Testis (tissue), 5 donors: ENCODE results near the gene BIVM. TPM values are rescaled to one million over a fixed set of nuclear protein-coding genes. Genes with fewer than 3 reads are reported as not detected.
A peak's percentile ranks its signal among the peaks of the same experiment; 100 is the strongest.

Source experiments
- DNase-seq: peaks from one replicate; pipeline ENCODE4 v3.0.0-alpha.2; 2019
- H3K27ac ChIP-seq, 2 donors: fragments of 200-600 bp; sonication (generic); one replicate each; pipeline ENCODE4 v1.5.1; 2019
- H3K27me3 ChIP-seq: fragments of 200-600 bp; sonication (generic); one replicate; pipeline ENCODE4 v1.5.1; 2019
- H3K36me3 ChIP-seq: fragments of 200-600 bp; sonication (generic); one replicate; pipeline ENCODE4 v1.5.1; 2017; ENCODE audit warnings: low read depth; ENCODE audit errors: missing control alignments
- H3K4me1 ChIP-seq: fragments of 200-600 bp; sonication (generic); one replicate; pipeline ENCODE4 v1.5.1; 2019
- H3K4me3 ChIP-seq, 2 donors: fragments of 200-600 bp; sonication (generic); one replicate each; pipeline ENCODE4 v1.5.1; 2017 to 2019
- H3K9me3 ChIP-seq: fragments of 200-600 bp; sonication (generic); one replicate; pipeline ENCODE4 v1.5.1; 2017
- POLR2A ChIP-seq: fragments of 450-650 bp; IDR thresholded peaks from one replicate; pipeline ENCODE4 v1.6.1; 2017; ENCODE audit warnings: antibody characterized with exemption, mild to moderate bottlenecking, moderate library complexity
- WGBS, 2 donors: methylation state at CpG; one replicate each; pipeline ENCODE4 v1.1.5; 2018; 5-methylcytosine and 5-hydroxymethylcytosine counted together
- intact Hi-C: fragments of 100-400 bp; cut with DNase I; formaldehyde crosslinking; loops from one replicate; pipeline ENCODE4 v1.15.1; 2023; ENCODE audit warnings: low total_unique reads
- long read RNA-seq, 2 donors: transcript quantifications; one replicate each; lab custom pipeline, GENCODE V29; 2026
- polyA plus RNA-seq: library from polyadenylated mRNA; stranded (reverse); fragments of 350-450 nt; fragmentation: Illumina TruSeq; extraction: RNeasy Lipid Tissue Mini Kit (QIAGEN cat#74804); gene quantifications from one replicate; pipeline ENCODE4 v1.2.3, GENCODE V29; 2014; ENCODE audit warnings: low read depth, low replicate concordance; ENCODE audit not compliant: insufficient read depth
- total RNA-seq, 2 donors: library from RNA; depleted of rRNA; stranded (reverse); fragments of >200 nt; gene quantifications; one replicate each; pipeline ENCODE4 v1.2.3, GENCODE V29; 2016
- TF ChIP-seq, protein P1 (sequence below), 3 experiments: fragments of 450-650 bp in 2 of 3; fragments of 200-600 bp in 1 of 3; sonication (generic) in 1 of 3; IDR thresholded peaks; one replicate each; pipeline ENCODE4 v1.5.1; 2016 to 2019; ENCODE audit warnings: antibody characterized with exemption in 3 of 3, mild to moderate bottlenecking in 2 of 3, moderate library complexity in 1 of 3

BIVM gene, protein sequence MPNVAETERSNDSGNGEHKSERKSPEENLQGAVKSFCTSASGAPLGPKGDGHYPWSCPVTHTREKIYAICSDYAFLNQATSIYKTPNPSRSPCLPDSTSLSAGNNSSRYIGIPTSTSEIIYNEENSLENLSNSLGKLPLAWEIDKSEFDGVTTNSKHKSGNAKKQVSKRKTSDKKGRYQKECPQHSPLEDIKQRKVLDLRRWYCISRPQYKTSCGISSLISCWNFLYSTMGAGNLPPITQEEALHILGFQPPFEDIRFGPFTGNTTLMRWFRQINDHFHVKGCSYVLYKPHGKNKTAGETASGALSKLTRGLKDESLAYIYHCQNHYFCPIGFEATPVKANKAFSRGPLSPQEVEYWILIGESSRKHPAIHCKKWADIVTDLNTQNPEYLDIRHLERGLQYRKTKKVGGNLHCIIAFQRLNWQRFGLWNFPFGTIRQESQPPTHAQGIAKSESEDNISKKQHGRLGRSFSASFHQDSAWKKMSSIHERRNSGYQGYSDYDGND
- total RNA-seq (1 to 10 TPM; 8.4 to 9.1 TPM), polyA plus RNA-seq (4.7 TPM)
- long read RNA-seq, donor 1, partial matches to known transcripts, result 0 of 2 reads
- long read RNA-seq, donor 1, other reads (novel, unspliced or antisense), result 0 of 2 reads
- long read RNA-seq, donor 2, result 0 reads

DNA sequence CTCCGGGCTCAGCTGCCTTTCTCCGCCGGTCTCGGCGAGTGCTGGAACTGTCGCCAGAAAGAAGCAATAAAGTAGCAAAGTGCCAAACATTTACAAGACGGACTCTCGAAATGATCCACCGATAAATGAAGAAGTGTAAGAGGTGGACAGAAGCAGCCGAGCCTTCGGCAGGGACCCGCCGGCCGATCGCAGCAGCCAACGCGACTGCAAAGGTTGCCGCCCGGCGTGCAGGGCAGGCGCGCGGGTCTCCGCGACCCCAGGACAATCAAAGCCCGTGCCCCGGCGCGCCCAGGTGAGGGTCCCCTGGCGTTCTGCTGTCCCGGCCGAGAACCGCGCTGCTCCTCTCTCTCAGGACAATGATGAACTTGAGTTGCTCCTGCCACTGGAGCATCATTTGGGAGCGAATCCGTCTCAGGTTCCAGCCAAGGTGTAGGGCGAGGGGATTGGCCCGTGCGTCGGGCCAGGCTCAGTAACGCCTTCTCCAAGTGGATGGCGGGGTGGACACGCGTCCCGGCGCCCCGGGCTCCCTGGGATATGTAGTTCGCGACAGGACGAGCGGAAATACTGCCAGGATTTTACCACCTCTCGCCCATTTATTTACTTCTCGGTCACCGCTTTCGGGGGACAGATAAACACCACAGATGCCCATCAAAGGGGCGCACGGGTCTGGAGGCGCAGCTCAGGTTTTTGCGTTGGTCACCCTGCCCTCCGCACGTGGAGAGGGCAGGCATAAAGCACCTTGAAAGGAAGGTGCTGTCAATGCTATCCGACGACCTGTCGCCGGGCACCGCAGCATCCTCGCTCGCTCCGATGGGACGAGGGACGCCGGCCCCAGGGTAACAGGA, at the start of gene BIVM, which contains the start of gene POGLUT2:
TSS of gene BIVM (plus strand) at position 539 of the 845 bp plus-strand sequence. CDS start 8,149 bp downstream, outside the sequence.
TSS of gene POGLUT2 (minus strand) at position 396 of the 845 bp plus-strand sequence. CDS start at position 90, 306 bp downstream.
- Histone ChIP-seq H3K36me3 (no peaks in the 10 kb centered on the region), H3K4me1 (no peaks in the 10 kb centered on the region), H3K27me3 (no peaks in the 10 kb centered on the region), H3K9me3 (no peaks in the 10 kb centered on the region), H3K4me3 (peak within 1 kb of the TSS; percentile 63 to 86), H3K27ac (peak within 1 kb of the TSS; percentile 47 to 80)
- peak; percentile 94 for DNase-seq
- TF ChIP-seq, protein P1, sequence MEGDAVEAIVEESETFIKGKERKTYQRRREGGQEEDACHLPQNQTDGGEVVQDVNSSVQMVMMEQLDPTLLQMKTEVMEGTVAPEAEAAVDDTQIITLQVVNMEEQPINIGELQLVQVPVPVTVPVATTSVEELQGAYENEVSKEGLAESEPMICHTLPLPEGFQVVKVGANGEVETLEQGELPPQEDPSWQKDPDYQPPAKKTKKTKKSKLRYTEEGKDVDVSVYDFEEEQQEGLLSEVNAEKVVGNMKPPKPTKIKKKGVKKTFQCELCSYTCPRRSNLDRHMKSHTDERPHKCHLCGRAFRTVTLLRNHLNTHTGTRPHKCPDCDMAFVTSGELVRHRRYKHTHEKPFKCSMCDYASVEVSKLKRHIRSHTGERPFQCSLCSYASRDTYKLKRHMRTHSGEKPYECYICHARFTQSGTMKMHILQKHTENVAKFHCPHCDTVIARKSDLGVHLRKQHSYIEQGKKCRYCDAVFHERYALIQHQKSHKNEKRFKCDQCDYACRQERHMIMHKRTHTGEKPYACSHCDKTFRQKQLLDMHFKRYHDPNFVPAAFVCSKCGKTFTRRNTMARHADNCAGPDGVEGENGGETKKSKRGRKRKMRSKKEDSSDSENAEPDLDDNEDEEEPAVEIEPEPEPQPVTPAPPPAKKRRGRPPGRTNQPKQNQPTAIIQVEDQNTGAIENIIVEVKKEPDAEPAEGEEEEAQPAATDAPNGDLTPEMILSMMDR (IDR thresholded peaks at IDR 0.05), result no peak
- TF ChIP-seq POLR2A, result no peak
- intact Hi-C loops, result no loop called here
- whole genome bisulfite sequencing, 2 donors, result 0 to 1% methylated on average over 35 to 60 of the region's 72 CpGs

DNA sequence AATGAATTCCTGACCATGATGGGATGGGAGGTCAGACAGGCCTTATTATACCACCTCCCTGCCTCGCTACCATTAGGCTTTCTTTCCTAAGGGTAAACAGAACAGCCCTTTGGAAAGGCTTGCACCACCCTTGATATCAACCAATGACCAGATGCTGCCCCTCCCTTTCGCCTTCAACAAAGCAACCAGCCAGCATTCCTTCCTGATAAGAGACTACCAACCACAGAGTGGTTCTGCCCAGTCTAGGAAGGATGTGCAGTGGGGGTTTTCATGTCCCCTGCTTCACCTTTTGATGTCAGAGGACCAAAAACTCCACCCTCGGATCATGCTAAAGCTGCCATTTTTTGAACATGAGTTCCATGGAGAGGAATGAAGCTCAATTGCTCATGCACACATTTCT, 47.0 kb upstream of the BIVM start:
- DNase-seq, result no peak
- no peak overlapping the region for H3K27ac ChIP-seq
- intact Hi-C loops, result no loop called here
- H3K4me1 ChIP-seq, result no peaks in the 10 kb centered on the region
- TF ChIP-seq, protein P1 (IDR thresholded peaks at IDR 0.05), result no peak
- TF ChIP-seq POLR2A, result no peak
- H3K27me3 ChIP-seq, result no peaks in the 10 kb centered on the region
- H3K36me3 ChIP-seq, result no peaks in the 10 kb centered on the region
- H3K4me3 ChIP-seq, result no peak overlapping the region
- 97% methylated on average over 3 of the region's 3 CpGs for WGBS, 2 donors
- H3K9me3 ChIP-seq, result no peaks in the 10 kb centered on the region

DNA sequence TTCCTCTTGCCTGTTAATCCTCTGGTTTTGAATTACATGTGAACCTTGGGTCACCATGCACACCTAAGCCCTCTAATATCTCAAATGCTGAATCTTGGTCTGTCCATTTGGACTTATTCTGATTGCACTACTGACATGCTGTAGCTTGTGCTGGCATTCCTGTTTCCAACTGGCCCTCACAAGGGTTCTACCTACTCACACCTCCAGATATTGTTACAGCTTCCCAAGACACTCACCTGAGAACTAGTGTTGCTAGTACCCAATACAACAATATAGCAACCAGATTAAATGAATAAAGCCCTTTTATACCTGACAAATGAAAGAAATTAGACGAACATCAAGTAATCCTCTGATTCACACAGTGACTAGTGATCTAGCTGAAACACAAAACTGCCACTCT, 41.9 kb upstream of the BIVM start:
- no peak overlapping the region for H3K27ac ChIP-seq
- H3K4me3 ChIP-seq, result no peak overlapping the region
- WGBS, 2 donors, result 93 to 100% methylated on average over 1 of the region's 1 CpG
- no peak for TF ChIP-seq POLR2A
- TF ChIP-seq, protein P1 (IDR thresholded peaks at IDR 0.05), result no peak
- no peaks in the 10 kb centered on the region for H3K36me3 ChIP-seq
- H3K9me3 ChIP-seq, result no peaks in the 10 kb centered on the region
- H3K27me3 ChIP-seq, result no peaks in the 10 kb centered on the region
- DNase-seq, result no peak
- no peaks in the 10 kb centered on the region for H3K4me1 ChIP-seq
- intact Hi-C loops, result no loop called here

DNA sequence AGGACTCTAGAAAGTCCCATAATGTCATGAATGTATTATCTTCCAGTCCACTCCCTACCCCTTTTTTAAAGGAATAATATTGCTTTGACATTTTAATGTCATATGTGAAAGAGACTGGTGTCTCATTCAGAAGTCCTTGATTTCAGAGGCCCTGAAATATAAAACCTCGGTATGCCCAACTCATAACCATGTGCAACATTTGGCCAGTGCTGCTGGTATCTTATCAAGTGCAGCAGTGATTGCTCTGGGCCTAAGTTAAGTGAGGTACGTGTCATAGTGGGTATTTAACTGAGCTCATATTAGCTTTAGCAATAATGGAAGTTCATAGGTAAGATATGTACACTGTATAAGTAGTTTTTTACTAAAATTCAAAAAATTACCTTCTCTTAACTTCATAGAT, 40.1 kb upstream of the BIVM start:
- WGBS, 2 donors, result 62 to 79% methylated on average over 2 of the region's 2 CpGs
- Histone ChIP-seq H3K4me3 (no peak overlapping the region), H3K4me1 (peaks cover 6% of the 10 kb centered on the region), H3K36me3 (no peaks in the 10 kb centered on the region), H3K27me3 (no peaks in the 10 kb centered on the region), H3K27ac (no peak overlapping the region), H3K9me3 (no peaks in the 10 kb centered on the region)
- TF ChIP-seq, protein P1 (IDR thresholded peaks at IDR 0.05), result no peak
- TF ChIP-seq POLR2A, result no peak
- DNase-seq, result no peak
- intact Hi-C loops, result no loop called here
